Embryonic facial prominence (tissue), 1 donor: Measurements from ENCODE around the gene SCAMP5.

Source experiments
- DNase-seq: peaks from one replicate; pipeline ENCODE4 v3.0.0-alpha.2; 2016; ENCODE audit errors: extremely low spot score

The SCAMP5 gene

DNA sequence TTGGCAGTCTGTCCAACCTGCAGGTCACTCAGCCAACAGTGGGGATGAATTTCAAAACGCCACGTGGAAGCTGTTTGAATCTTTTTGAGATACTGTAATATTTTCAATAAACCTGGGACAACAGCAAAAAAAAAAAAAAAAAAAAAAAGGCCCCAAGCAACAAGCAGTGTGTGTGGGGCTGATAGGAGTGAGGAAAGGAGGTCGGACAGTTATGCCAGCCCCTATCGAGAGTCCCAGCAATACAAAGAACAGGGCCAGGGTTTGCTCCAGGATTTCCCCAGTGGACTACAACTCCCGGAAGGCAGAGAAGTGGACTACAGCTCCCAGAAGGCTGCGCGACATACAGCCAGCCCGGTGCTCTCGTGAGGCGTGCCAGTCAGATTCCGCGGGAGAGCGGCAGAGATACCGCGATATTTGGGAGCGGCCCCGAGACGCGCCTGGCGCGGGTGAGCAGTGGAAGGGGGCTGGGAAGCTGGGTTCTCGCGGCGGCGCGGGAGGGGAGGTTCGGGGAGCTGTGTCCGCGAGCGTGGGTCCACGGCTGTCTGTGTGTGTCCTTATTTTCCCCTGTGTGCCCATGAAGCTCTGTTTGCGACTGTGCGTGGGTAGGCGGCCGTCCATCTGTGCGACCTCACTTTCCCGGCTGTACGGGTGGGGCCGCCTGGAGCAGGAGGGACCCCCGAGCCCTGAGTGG lies 28.0 kb downstream of the SCAMP5 start, which contains the start of gene PPCDC:
Gene PPCDC, plus strand, starts transcription at position 410 of the 691 bp plus-strand sequence. CDS start 4,729 bp downstream, outside the sequence.
- peak; percentile 92 for DNase-seq

DNA sequence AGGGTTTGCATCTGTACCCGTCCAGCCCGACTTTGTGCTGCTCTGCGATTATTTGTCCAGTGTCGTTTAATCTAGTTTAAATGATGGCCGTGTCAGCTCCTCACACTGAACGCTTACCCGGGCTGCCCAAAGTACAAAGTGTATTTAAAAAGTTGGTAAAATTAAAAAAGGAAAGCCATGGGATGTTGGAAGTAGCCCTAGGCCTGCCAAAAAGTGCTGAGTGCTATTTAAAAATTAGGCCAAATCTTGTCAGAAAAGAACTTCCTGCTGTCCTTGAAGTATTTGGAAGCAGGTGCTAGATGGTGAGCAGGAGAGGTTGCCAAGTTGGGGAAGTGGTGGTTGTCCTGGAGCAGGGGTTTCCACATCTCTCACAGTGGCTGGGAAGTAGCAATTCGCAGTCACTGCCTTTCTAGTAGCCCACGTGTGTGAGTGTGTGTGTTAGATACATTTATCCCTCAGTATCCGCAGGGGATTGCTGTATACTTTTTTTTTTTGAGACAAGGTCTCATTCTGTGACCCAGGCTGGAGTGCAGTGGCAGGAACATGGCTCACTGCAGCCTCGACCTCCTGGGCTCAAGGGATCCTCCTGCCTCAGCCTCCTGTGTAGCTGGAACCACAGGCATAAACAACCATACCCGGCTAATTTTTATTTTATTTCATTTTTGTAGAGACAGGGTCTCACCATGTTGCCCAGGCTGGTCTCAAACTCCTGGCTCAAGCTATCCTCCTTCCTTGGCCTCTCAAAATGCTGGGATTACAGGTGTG lies 28.7 kb downstream of the SCAMP5 start:
- no peak for DNase-seq

DNA sequence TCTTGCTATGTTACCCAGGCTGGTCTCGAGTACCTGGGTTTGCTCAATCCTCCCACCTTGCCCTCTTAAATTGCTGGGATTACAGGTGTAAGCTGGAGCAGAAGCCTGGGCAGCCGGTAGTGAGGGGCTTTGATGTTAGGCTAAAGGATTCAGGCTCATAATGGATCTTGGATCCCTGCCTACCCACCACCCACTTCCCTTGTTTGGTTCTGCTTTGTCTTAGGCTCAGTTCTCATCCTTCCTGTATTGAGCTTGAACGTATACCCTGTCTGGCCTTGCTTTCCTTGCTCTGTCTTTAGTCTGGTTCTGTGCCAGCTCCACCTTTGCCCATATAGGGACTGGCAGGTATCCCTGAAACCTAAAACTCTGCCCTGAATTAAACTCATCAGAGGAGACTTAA lies 29.7 kb downstream of the SCAMP5 start:
- no peak for DNase-seq

DNA sequence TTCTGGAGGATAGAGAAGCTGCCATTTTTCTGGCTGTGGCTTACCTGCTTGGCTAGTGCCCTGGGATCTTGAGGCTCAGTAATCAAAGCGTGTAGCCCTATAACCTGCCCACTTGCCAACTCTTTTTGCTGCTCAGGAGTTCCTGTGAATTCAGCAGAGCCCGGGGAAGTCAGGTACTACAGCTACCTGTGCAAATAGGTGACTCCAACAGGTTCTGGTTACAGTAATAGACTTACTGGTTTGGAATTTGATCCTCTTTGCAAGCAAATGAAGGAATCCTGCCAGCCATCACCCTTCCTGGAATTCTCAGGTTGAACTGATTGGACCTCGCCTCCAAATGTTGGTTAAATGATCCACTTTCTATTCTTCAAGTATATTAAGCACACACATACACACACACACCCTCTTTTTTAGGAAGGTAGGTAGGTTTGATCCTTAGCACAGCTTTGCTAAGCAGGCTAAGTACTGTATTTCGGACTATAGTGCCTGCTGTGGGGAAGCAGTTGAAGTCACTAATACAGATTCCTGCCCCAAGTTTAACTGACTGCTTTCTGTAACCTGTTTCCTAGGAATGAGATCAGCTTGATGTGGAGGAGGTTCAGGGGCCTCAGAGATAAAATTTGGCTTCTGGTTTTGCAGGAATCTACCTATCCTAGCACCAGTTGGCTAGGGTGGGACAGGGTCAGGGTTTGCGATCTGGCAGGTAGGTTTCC lies 30.3 kb downstream of the SCAMP5 start:
- no peak for DNase-seq

DNA sequence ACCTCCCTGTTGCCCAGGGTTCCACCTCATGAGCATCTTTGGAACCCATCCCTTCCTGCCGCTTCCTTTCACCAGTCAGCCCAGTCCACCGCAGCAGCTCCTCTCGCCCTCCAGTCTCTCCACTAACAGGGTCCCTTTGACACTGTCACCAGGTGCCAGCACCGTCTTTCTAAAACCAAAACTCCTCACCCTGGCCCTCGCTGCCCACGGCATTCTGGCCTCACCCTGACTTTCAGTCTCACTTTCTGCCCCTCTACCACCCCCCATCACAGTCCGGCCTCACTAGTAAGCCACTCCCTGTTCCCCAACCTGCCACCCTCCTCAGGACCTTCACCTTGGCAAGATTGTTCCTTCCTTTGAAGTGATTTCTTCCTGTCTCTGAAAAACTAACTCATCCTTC lies 32.2 kb downstream of the SCAMP5 start:
- DNase-seq, result no peak

DNA sequence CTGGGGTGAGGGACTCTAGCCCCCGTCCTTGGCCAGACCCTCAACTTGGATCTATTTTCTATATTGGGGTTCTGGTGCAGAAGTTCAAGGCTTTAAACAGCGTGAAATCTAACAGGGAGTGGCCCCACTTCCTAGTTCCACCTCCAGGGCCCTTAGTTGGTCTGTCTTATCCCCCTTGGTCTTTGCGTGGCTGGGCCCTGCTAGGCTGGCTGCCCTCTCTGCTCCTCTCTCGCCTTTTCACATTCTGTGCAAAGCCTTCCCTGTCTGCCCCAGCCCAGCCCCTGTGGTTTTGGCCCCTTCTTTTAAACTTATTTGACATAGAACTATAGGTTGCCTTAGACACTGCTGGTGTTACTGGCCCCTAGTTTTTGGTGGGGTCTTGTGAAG lies 33.6 kb downstream of the SCAMP5 start:
- no peak for DNase-seq

DNA sequence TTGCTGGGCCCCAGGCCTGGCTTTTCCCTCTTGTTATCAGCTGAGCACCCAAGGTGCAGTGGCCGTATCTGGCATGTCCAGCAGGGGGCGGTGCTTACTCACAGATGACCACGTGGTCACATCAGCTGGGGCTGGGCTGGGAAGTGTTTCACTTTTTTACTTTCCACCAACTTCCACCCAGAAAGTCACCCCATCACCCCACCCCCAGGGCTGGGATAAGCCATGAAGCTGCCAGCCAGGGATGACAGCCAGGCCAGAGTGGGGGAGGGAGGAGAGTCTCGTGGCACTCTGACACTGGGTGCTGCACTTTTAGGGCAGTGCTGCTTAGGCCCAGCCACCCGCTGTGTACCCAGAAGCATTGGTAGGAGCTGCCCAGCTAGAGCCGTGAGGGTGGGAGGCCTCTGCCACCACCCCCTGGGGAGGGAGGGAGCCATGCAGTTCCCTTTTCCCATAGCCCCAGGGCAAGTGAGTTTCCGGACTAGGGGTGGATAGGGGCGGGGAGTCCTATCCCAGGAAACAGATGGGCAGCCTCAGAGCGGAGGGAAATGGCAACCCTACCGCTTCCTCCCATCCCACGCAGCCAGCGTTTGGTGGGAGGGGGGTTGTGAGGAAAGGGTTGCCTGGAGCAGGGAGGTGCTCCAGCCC lies 34.1 kb downstream of the SCAMP5 start:
- DNase-seq, result peak; percentile 64

DNA sequence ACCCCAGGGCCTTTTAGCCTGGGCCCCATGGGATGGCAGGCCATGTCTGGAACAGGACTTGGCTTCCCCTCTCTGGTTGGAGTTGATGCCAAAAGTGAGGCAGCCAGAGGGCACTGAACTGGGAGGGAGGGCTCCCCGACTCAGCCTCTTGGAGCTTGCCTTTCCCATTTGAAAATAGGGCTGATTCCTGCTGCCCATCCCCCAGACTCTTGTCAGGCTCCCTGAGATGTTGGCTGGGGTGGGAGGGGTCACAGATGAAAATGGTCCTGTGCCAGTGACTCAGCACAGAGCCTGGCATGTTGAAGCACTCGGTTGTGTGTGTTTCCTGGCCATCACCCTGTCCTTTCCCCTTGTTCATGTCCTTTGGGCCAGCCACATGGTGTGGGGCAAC lies 34.7 kb downstream of the SCAMP5 start:
- DNase-seq, result no peak

DNA sequence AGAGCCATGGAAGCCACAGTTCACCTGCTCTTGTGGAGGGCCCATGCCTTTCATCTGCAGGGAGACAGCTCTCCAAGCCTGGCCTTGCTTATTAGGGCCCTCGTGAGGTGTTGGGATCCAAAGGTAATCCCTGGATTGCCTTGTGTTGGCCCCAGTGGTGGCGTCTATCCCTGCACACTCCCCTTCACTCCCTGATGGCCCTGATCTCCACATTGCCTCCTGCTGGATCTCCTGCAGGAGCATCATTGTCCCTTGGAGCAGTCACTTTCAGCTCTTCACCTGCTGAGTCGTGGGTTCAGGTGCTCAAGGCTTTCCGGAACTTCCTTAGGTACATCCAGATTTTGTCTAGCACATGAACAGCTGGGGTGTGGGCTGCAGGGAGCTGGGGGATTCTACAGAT lies 35.1 kb downstream of the SCAMP5 start:
- DNase-seq, result no peak

DNA sequence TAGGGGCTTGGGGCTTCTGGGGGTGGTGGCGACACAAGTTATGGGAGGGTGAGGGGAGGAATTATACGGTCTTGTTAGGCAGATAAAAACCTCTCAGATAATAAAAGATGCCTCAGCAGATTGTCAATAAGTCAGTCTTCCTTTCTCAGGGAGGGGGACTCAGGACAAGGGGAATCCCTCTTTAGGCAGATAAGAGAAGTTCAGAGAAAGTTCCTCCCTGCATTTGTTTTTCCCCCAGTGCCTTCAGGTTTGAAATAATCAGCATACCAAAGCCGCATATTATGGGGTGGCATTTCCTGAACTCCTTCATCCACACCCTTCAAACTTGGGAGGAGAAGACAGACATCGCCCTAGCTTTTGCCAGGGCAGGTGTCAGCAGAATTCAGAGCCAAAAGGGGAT lies 36.5 kb downstream of the SCAMP5 start:
- DNase-seq, result no peak

DNA sequence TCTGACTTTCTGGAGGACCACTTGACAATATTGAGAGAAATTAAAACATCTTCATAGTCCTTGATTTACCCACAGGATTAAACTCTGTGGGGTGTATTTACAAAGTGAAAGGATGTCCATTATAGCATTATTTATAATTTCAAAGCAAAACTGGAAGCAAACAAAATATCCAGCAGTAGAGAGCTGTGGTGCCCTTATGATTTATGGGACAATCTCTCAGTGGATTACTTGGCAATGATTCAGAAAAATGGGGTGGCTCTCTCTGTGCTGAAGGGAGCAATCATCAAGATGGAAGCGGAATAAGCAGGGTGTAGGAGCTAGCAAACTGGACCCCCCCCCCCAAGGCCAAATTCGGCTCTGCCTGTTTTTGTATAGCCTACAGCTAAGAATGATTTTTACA lies 37.0 kb downstream of the SCAMP5 start:
- DNase-seq, result no peak

DNA sequence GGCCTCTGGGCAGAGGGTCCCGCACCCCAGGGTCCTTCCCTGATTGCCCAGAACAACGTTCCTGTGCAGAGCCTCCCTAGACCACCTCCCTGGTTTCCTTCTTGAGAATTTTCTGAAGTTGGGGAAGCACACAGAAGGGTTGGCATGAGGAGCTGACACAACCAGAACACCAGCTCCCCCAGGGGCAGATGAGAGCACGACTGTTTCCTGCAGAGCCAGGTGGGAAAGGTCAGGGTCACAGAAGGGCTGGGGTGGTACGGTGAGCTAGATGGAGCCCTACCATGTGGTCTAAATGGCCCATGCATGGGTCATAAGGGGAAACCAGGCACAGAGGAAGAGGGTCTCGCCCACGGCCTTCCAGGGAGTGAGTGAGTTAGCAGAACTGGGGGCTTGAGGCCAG lies 38.4 kb downstream of the SCAMP5 start:
- DNase-seq, result no peak

DNA sequence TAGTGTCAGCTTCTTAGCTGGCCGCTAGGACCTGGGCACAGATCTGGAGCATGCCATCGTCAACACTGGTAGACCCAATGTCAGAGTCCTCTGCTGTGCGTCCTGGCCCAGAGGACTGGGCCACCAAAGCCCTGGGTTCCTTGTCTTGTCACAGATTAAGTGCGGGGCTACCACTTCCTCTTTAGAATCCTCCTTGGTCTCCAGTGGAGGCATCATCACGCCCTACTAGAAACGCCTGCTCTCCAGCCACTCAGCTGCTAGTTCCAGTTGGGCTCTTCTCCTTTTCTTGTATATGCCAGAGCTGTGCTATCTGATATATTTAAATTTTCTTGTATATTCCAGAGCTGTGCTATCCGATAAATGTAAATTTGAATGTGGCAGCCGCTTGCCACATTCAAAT lies 39.3 kb downstream of the SCAMP5 start:
- no peak for DNase-seq

DNA sequence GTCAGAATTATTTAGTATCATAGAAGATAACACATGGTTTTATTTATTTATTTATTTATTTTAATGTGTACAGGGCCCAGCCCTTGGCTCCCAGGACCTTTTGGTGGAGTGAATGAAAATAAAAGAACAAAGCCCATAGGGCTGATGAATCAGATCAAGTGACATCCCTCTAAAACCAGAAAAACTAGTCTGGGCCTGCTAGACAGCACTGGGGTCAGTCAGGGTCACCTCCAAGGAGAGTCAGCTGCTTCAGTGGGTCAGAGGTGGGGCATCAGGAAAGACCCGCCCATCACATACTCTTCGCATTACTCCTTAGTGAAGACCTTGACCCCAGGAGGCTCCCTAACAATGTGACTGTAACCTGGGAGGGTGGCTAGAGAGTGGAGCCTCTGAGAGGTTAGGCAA lies 40.9 kb downstream of the SCAMP5 start:
- no peak for DNase-seq

DNA sequence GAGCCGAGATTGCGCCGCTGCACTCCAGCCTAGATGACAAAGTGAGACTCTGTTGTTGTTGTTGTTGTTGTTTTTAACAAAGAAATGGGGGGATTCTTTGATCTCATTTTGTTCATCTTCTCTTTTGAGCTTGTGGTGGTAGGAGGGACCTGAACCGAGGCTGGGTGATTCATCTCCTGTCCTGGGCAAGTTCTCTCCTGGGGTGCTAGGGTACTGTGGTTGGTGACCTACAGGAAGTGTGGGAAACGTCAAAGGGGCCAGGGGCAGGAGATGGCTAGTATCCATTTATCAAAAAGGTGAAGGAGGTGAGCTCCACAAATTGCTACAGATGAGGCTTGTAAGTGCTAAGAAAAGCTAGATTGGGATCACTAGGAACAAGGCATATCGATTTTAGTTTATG lies 42.3 kb downstream of the SCAMP5 start:
- DNase-seq, result no peak

DNA sequence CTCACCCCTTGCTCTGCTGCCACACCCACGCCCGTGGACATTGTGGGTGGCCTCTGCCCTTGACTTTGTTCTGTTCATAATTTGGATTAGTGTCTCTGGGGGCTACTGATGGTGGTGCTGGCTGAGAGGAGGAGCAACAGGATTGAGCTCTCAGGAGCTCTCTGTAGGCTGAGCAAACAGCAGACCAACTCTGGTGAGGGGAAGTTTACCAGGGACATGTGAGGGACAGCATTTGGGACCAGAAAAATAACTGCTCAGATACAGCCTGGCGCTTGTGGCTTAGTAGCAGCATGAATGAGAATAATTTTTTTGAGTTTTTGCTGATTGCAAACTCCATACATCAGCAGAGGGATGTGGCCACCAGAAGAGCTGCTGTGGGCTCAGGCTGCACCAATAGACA lies 42.9 kb downstream of the SCAMP5 start:
- DNase-seq, result no peak

DNA sequence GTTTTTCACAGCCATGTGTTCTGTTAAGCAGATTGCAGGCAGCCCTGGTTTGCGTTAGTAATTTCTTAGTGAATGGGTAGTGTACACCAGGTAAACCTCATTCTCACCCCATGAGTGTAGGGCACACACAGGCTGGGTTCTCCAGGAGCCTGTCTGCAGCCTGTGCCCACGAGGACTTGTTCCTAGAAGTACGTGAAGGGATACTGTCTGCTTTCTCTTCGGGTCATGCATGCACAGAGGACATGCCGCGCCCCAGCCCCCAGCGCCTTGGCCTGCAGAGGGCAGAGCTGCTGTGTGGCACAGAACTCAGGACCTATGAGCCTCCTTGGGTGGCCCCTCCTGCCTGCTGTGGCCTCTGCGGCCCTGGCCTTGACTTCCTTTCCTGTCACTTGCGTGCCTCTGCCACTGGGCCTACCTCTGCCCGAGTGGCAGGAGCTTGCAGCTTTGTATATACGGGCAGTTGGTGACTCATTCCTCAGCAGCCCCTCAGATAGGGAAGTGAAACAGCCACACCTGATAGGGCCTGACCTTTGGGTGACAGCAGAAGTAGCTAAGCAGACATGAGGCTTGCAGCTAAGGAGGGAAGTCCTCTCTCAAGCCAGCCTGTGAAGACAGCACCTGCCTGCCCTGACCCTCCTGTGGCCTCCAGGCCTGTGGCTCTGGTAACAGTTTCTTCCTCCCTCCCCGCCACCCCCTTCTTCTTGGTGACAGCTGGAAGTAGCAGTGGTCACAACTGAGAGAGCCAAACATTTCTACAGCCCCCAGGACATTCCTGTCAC lies 47.6 kb downstream of the SCAMP5 start:
- DNase-seq, result no peak

DNA sequence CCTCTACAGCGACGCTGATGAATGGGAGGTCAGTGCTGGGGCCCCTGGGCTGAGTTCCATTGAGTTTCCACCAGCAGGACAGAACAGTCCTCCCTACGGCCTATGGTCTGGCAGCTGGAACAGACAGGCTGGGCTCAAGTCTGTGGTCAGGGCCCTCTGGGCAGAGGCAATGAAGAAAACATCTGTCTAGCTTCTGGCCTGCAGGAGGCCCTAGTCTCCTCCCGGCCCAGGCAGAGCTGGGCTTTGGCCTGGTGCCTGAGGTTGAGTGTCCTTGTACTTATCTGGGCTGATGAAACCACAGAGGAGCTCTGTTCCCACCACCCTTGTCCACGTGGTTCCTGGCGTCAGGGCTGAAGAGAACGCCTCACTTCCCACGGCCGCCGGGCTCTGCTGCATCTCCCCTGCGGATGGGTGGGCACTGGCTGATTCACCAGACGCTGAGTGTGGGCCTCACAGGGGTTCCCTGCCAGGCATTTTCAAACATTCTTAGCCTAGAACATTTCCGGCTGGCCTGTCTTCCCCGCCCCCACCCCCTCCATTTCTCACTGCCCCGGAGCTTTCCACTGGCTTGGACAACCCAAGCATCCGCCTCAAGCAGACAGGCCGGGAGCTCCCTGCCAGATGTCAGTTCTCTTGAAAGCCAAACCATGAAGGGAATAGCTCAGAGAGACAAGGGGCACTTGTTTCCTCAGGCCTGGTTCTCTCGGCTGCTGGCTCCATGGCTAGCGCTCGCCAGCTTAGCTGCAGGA lies 48.3 kb downstream of the SCAMP5 start:
- DNase-seq, result no peak

DNA sequence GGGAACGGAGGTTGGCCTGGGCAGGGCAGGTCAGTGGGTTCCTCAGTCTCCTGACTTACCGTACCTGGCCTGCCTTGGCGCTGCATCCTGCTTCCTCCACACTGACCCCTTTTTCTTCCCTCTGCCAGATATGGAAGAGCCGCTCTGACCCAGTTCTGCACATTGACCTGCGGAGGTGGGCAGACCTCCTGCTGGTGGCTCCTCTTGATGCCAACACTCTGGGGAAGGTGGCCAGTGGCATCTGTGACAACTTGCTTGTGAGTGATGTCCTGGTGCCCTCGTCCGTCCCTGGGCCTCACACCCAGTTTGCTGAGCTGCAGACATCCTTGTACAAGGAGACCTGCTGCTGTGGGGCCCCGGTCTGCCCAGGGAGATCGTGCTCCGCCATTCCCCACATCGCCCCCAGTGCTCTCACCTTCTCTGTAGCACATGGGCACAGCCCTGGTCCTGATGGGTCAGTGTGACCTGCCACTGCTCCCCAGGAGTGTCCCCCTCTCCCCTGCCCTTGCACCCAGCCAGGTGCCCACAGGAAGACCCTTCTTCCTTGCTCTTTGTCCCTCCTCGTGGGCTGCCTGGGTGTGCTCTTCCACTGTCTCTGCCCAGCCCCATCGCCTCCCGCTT lies 49.0 kb downstream of the SCAMP5 start:
- DNase-seq, result no peak

DNA sequence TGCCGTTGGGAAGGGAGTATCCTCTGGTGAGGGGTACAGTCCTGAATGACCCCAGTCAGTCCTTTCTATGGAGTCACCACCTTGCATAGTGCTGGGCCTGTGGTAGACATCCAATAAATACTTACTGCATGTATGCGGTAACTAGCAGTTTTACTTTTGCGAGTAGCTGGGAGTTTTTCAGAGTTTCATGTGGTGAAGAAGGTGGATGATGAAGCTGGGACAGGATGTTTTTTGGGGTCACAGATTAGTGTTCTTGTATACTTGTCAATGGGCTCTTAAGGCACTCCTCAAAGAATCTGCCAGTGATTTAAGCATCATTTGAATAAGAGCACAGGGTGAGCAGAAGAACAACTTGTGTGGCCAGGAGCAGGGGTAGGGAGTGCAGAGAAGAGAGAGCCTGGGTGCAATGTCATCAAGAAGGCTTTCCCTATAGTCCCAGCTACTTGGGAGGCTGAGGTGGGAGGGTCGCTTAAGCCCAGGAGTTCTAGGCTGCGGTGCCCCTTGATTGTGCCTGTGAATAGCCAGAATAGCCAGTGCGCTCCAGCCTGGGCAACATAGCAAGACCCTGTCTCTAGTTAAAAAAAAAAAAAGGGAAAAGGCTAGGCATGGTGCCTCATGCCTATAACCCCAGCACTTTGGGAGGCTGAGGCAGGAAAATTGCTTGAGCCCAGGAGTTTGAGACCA lies 50.1 kb downstream of the SCAMP5 start:
- no peak for DNase-seq
